GM12878 (cell line): Measurements from ENCODE around the gene USP36. TPM values are rescaled to one million over a fixed set of nuclear protein-coding genes. Genes with fewer than 3 reads are reported as not detected.

Experiments
- BCLAF1 ChIP-seq: fragments of 450-650 bp; IDR thresholded peaks from 2 replicates; pipeline ENCODE4 v1.6.1; 2017; ENCODE audit warnings: antibody characterized with exemption, mild to moderate bottlenecking, moderate library complexity
- BHLHE40 ChIP-seq, 2 experiments: fragments of 450-650 bp in 1 of 2; IDR thresholded peaks; 2 replicates each; pipeline ENCODE4 v1.6.1; 2011 to 2017; ENCODE audit warnings: low read depth in 2 of 2, borderline replicate concordance in 1 of 2, improper control_type of control experiment in 1 of 2, low read length in 1 of 2, mild to moderate bottlenecking in 1 of 2
- CBFB ChIP-seq: IDR thresholded peaks from 2 replicates; pipeline ENCODE4 v1.6.1; 2016; ENCODE audit warnings: antibody characterized with exemption, low read depth
- EGR1 ChIP-seq, 2 experiments: IDR thresholded peaks; 1 replicate in 1 of 2; 2 replicates in 1 of 2; pipeline ENCODE4 v1.6.1; 2011 to 2012; ENCODE audit warnings: low read depth in 2 of 2, low read length in 2 of 2, borderline replicate concordance in 1 of 2, mild to moderate bottlenecking in 1 of 2, moderate library complexity in 1 of 2
- HCFC1 ChIP-seq: fragments of 150-350 bp; IDR thresholded peaks from 2 replicates; pipeline ENCODE4 v1.6.1; 2014; ENCODE audit warnings: low read length
- HDAC6 ChIP-seq: fragments of 200-600 bp; sonication (generic); IDR thresholded peaks from one replicate; pipeline ENCODE4 v1.8.0; 2017; ENCODE audit warnings: antibody characterized with exemption; ENCODE audit not compliant: unreplicated experiment
- HSF1 ChIP-seq: fragments of 150-350 bp; IDR thresholded peaks from 2 replicates; pipeline ENCODE4 v1.6.1; 2014; ENCODE audit warnings: mild to moderate bottlenecking, low read depth, low read length
- JUND ChIP-seq: IDR thresholded peaks from 2 replicates; pipeline ENCODE4 v1.6.1; 2012; ENCODE audit warnings: low read depth, mild to moderate bottlenecking, low read length, improper control_type of control experiment, moderate library complexity
- KLF5 ChIP-seq: fragments of 450-650 bp; IDR thresholded peaks from 2 replicates; pipeline ENCODE4 v1.6.1; 2014; ENCODE audit warnings: mild to moderate bottlenecking; ENCODE audit not compliant: partially characterized antibody
- MLLT1 ChIP-seq: fragments of 450-650 bp; IDR thresholded peaks from 2 replicates; pipeline ENCODE4 v1.6.1; 2016; ENCODE audit warnings: mild to moderate bottlenecking
- MYC ChIP-seq: IDR thresholded peaks from 2 replicates; pipeline ENCODE4 v1.6.1; 2011; ENCODE audit warnings: mild to moderate bottlenecking, low read length, moderate library complexity, inconsistent platforms; ENCODE audit not compliant: insufficient read depth, insufficient replicate concordance, insufficient read length, severe bottlenecking
- NR2F1 ChIP-seq: fragments of 450-650 bp; conservative IDR thresholded peaks from 2 replicates; pipeline ENCODE4 v1.6.1; 2017; ENCODE audit warnings: mild to moderate bottlenecking
- RB1 ChIP-seq: fragments of 450-650 bp; formaldehyde crosslinking; IDR thresholded peaks from 2 replicates; pipeline ENCODE4 v1.6.1; 2017; ENCODE audit warnings: mild to moderate bottlenecking, borderline replicate concordance
- RFX5 ChIP-seq: IDR thresholded peaks from 2 replicates; pipeline ENCODE4 v1.6.1; 2011; ENCODE audit warnings: low read depth, low read length, improper control_type of control experiment
- SMC3 ChIP-seq: IDR thresholded peaks from 2 replicates; pipeline ENCODE4 v1.6.1; 2011; ENCODE audit warnings: low read length, improper control_type of control experiment, borderline replicate concordance
- SP1 ChIP-seq: IDR thresholded peaks from one replicate; pipeline ENCODE4 v1.6.1; 2011; ENCODE audit warnings: low read depth, low read length
- TARDBP ChIP-seq: IDR thresholded peaks from 2 replicates; pipeline ENCODE4 v1.6.1; 2016; ENCODE audit warnings: borderline replicate concordance
- TCF7 ChIP-seq: IDR thresholded peaks from 2 replicates; pipeline ENCODE4 v1.6.1; 2014; ENCODE audit warnings: antibody characterized with exemption, borderline replicate concordance
- ZBTB4 ChIP-seq: fragments of 450-650 bp; formaldehyde crosslinking; IDR thresholded peaks from 2 replicates; pipeline ENCODE4 v1.4.0; 2022; ENCODE audit warnings: mild to moderate bottlenecking, moderate library complexity
- ZZZ3 ChIP-seq: IDR thresholded peaks from 2 replicates; pipeline ENCODE4 v1.6.1; 2011; ENCODE audit warnings: low read depth; ENCODE audit not compliant: control insufficient read depth, insufficient read length
- polyA plus RNA-seq, 11 experiments: library from polyadenylated mRNA; depleted of rRNA in 4 of 11; unstranded in 6 of 11; stranded (reverse) in 5 of 11; fragments of >200 nt; fragmentation: Nextera tagmentation in 4 of 11; fragmentation: Illumina TruSeq in 1 of 11; extraction: Ambion mirVana in 4 of 11; extraction: Trizol in 1 of 11; gene quantifications; 1 replicate in 1 of 11; 2 replicates in 10 of 11; pipeline versions ENCODE4 v1.2.1 to v1.2.3, GENCODE V29; 2011 to 2016; ENCODE audit warnings: inconsistent platforms in 2 of 11, missing spikeins in 2 of 11, low read depth in 1 of 11
- total RNA-seq, 4 experiments: library from RNA; depleted of rRNA in 3 of 4; stranded (reverse); fragments of >200 nt in 3 of 4; fragmentation: Illumina TruSeq in 1 of 4; extraction: Trizol in 1 of 4; gene quantifications; 2 replicates each; pipeline versions ENCODE4 v1.2.1 to v1.2.3, GENCODE V29; 2013 to 2021

USP36 gene
- total and polyA plus RNA-seq, 10 of the 15 experiments (the other 5 are each of a cell fraction or from before 2014, with no cell fraction given): 7.2 to 65.7 (median 33.6) TPM

GRCh38 chr17:78774956-78775571 lies 65.5 kb downstream of the USP36 start (continued):
- peak; percentile 86 for TF ChIP-seq MLLT1
- 0 out of 2 replicates have a peak, but pooled peaks have one; percentile 15 for TF ChIP-seq HCFC1
- TF ChIP-seq EGR1 (IDR thresholded peaks at IDR 0.05; ENCODE audit: borderline replicate concordance in 1 of 2, low read depth in 2 of 2, low read length in 2 of 2): no peak; a peak in 1 of 3 replicates
- no peak for TF ChIP-seq BCLAF1
- no peak for TF ChIP-seq HSF1
- TF ChIP-seq RB1: no peak
- TF ChIP-seq ZBTB4: no peak
- TF ChIP-seq JUND: no peak
- TF ChIP-seq BHLHE40 (IDR thresholded peaks at IDR 0.05; ENCODE audit: borderline replicate concordance in 1 of 2, low read depth in 2 of 2, low read length in 1 of 2): peak; percentile 30 to 55; a peak in 2 of 4 replicates
- TF ChIP-seq ZZZ3: no peak
- peak; percentile 46; the same call in 1 of the 2 replicates for TF ChIP-seq NR2F1
- no peak for TF ChIP-seq CBFB
- no peak for TF ChIP-seq SMC3
- TF ChIP-seq HDAC6: no peak
- TF ChIP-seq RFX5: no peak
- TF ChIP-seq SP1: no peak
- no peak for TF ChIP-seq MYC
- TF ChIP-seq KLF5: no peak
- no peak for TF ChIP-seq TCF7
- TF ChIP-seq TARDBP: no peak
